ENCODE data around the gene XRCC6.
"Not testable (repeated sequence)": the region's sequence is repeated elsewhere in the genome, so short reads cannot be mapped to it uniquely, and the experiment has no call there.

Gene XRCC6

GRCh38 chr22:41598891-41599635 lies 22.0 kb upstream of the XRCC6 start:
- no peak for DNase-seq (ENCODE audit: low read depth in 3 of 3)

GRCh38 chr22:41600976-41601375 lies 20.1 kb upstream of the XRCC6 start:
- DNase-seq (ENCODE audit: low read depth in 3 of 3): no peak

GRCh38 chr22:41603873-41604332 lies 17.2 kb upstream of the XRCC6 start:
- DNase-seq (ENCODE audit: low read depth in 3 of 3): peak; percentile 15 to 67 (median 32)

GRCh38 chr22:41608386-41608785 lies 12.7 kb upstream of the XRCC6 start:
- DNase-seq (ENCODE audit: low read depth in 3 of 3): no peak

GRCh38 chr22:41612603-41613306 lies 8.3 kb upstream of the XRCC6 start:
- DNase-seq (ENCODE audit: low read depth in 3 of 3): no peak

- no peak for DNase-seq (ENCODE audit: low read depth in 3 of 3)
Observed at GRCh38 chr22:41613456-41613855, 7.6 kb upstream of the XRCC6 start.

- peak in 2 of 3 experiments; percentile 34 to 44 for DNase-seq (ENCODE audit: low read depth in 3 of 3)
Observed at GRCh38 chr22:41619979-41620588, 1.0 kb upstream of the XRCC6 start.

- no peak for DNase-seq (ENCODE audit: low read depth in 3 of 3)
Observed at GRCh38 chr22:41620589-41621098, 451 bp upstream of the XRCC6 start, which contains the start of gene DESI1. Gene DESI1 (minus strand): TSS chr22:41621043. CDS start chr22:41620839, 204 bp downstream.

- no peak for DNase-seq (ENCODE audit: low read depth in 3 of 3)
Observed at GRCh38 chr22:41621911-41622179, 750 bp downstream of the XRCC6 start.

- DNase-seq (ENCODE audit: low read depth in 3 of 3): no peak
Observed at GRCh38 chr22:41625577-41625976, 4.5 kb downstream of the XRCC6 start.

GRCh38 chr22:41631115-41631514 lies 10.0 kb downstream of the XRCC6 start:
- DNase-seq (ENCODE audit: low read depth in 3 of 3): not testable (repeated sequence)

- not testable (repeated sequence) for DNase-seq (ENCODE audit: low read depth in 3 of 3)
Observed at GRCh38 chr22:41631615-41632014, 10.5 kb downstream of the XRCC6 start.

- not testable (repeated sequence) for DNase-seq (ENCODE audit: low read depth in 3 of 3)
Observed at GRCh38 chr22:41634610-41635009, 13.5 kb downstream of the XRCC6 start.

- no peak for DNase-seq (ENCODE audit: low read depth in 3 of 3)
Observed at GRCh38 chr22:41636467-41636866, 15.4 kb downstream of the XRCC6 start.

- DNase-seq (ENCODE audit: low read depth in 3 of 3): not testable (repeated sequence)
Observed at GRCh38 chr22:41637623-41638022, 16.5 kb downstream of the XRCC6 start.

- DNase-seq (ENCODE audit: low read depth in 3 of 3): no peak
Observed at GRCh38 chr22:41638124-41638523, 17.0 kb downstream of the XRCC6 start.

GRCh38 chr22:41638748-41639147 lies 17.7 kb downstream of the XRCC6 start:
- DNase-seq (ENCODE audit: low read depth in 3 of 3): no peak

- no peak for DNase-seq (ENCODE audit: low read depth in 3 of 3)
Observed at GRCh38 chr22:41641854-41642253, 20.8 kb downstream of the XRCC6 start.

- DNase-seq (ENCODE audit: low read depth in 3 of 3): no peak
Observed at GRCh38 chr22:41642331-41643110, 21.4 kb downstream of the XRCC6 start.

- no peak for DNase-seq (ENCODE audit: low read depth in 3 of 3)
Observed at GRCh38 chr22:41647771-41648170, 26.7 kb downstream of the XRCC6 start.

- no peak for DNase-seq (ENCODE audit: low read depth in 3 of 3)
Observed at GRCh38 chr22:41648432-41648831, 27.3 kb downstream of the XRCC6 start.

- no peak for DNase-seq (ENCODE audit: low read depth in 3 of 3)
Observed at GRCh38 chr22:41650229-41650628, 29.1 kb downstream of the XRCC6 start.

Data from stimulated activated CD4-positive, alpha-beta T cell treated with anti-CD3 and anti-CD28 coated beads, TNF-alpha, amount 100 ng/mL, for 24 hours (primary cell).